GM12892 (cell line): ENCODE results near the gene RIPK4.

Experiments
- POLR2A ChIP-seq: IDR thresholded peaks from 2 replicates; pipeline ENCODE4 v1.6.1; 2011; ENCODE audit warnings: low read depth, low read length, control low read depth
- POLR2AphosphoS5 ChIP-seq: IDR thresholded peaks from 2 replicates; pipeline ENCODE4 v1.6.1; 2011; ENCODE audit warnings: low read depth, low read length, control low read depth
- TAF1 ChIP-seq: IDR thresholded peaks from 2 replicates; pipeline ENCODE4 v1.6.1; 2011; ENCODE audit warnings: low read depth, mild to moderate bottlenecking, control low read depth, low read length, borderline replicate concordance

DNA sequence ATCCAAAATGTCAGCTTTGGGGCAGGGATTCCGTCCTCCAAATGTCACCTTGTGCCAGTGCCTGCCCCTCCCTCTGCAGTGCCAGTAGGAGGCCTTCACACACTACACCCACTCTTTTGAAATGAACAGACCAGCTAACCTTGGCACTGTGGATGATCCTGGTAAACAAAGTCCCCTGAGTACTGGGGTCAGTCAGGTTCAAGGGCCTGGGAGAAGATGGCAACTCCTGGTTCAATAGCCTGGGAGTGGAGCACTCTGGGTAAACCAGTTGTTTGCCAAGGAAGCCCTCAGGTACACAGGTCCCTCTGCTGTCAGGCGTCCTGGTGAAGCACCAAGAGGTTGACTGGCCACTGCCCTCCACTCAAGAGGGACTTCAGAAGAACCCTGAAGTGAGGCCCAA is 30.4 kb downstream of the RIPK4 start:
- TF ChIP-seq POLR2AphosphoS5, result no peak
- TF ChIP-seq POLR2A, result no peak
- TF ChIP-seq TAF1, result no peak
